Measurements from ENCODE around the gene KAT2B.
A peak's percentile ranks its signal among the peaks of the same experiment; 100 is the strongest.

Gene KAT2B

GRCh38 chr3:20096135-20096685 lies 56.0 kb downstream of the KAT2B start:
- DNase-seq (ENCODE audit: low read depth), result peak; percentile 25
- TF ChIP-seq CTCF (conservative IDR thresholded peaks at IDR 0.05; ENCODE audit: low read length), result no peak
- H3K4me3 ChIP-seq (ENCODE audit: low read length), result no peak overlapping the region

- no peak for DNase-seq (ENCODE audit: low read depth)
- no peak for TF ChIP-seq CTCF (conservative IDR thresholded peaks at IDR 0.05; ENCODE audit: low read length)
- H3K4me3 ChIP-seq (ENCODE audit: low read length), result no peak overlapping the region
Measured at GRCh38 chr3:20097015-20097414, 56.8 kb downstream of the KAT2B start.

GRCh38 chr3:20099060-20099459 lies 58.8 kb downstream of the KAT2B start:
- DNase-seq (ENCODE audit: low read depth), result no peak

GRCh38 chr3:20100151-20100550 lies 59.9 kb downstream of the KAT2B start:
- TF ChIP-seq CTCF (conservative IDR thresholded peaks at IDR 0.05; ENCODE audit: low read length), result no peak
- DNase-seq (ENCODE audit: low read depth), result no peak
- H3K4me3 ChIP-seq (ENCODE audit: low read length), result no peak overlapping the region

More at GRCh38 chr3:20099060-20099459, 58.8 kb downstream of the KAT2B start:
- no peak overlapping the region for H3K4me3 ChIP-seq (ENCODE audit: low read length)
- no peak for TF ChIP-seq CTCF (conservative IDR thresholded peaks at IDR 0.05; ENCODE audit: low read length)

- no peak for DNase-seq (ENCODE audit: low read depth)
- TF ChIP-seq CTCF (conservative IDR thresholded peaks at IDR 0.05; ENCODE audit: low read length), result no peak
- H3K4me3 ChIP-seq (ENCODE audit: low read length), result no peak overlapping the region
Measured at GRCh38 chr3:20101041-20101440, 60.8 kb downstream of the KAT2B start.

- DNase-seq (ENCODE audit: low read depth), result no peak
- TF ChIP-seq CTCF (conservative IDR thresholded peaks at IDR 0.05; ENCODE audit: low read length), result no peak
- no peak overlapping the region for H3K4me3 ChIP-seq (ENCODE audit: low read length)
Measured at GRCh38 chr3:20103731-20104130, 63.5 kb downstream of the KAT2B start.

GRCh38 chr3:20104167-20104661 lies 64.0 kb downstream of the KAT2B start:
- no peak for TF ChIP-seq CTCF (conservative IDR thresholded peaks at IDR 0.05; ENCODE audit: low read length)
- H3K4me3 ChIP-seq (ENCODE audit: low read length), result no peak overlapping the region
- DNase-seq (ENCODE audit: low read depth), result no peak
